Measurements from ENCODE around the gene KCNG4.

The KCNG4 gene

DNA sequence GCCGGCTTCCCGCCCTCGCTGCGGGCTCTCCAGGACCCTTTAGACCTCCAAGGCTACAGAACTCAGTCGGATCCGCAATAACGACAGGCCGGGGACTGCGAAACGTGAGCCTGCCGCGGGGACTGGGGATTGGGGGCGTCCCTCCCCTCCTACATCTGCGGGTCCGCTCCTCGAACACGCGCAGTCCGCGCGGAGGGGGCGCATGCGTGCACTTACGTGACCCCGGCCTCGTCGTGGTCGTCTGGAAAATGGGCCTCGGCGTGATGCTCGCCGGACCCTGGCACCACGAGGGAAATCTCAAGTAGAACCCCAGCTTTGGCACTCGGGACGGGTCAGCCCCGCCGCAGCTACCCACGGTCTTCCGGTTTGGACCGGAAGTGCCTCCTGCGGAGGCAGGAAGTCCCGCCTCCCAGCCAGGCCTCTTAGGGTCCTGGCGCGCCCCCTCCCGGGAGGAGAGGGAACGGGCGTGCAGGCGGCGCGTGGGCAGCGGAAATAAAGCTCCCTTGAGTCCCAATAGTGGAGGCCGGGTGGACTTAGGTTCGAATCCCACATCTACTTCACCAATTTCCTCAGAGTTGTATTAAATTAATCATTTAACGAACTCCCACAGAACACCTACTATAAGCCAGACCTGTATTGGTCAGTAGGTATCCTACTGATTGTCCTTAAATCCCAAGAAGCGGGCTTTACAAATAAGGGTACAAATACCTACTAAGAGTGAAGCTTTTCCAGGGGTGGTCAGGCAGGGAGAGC lies 53.0 kb downstream of the KCNG4 start, which contains the start of gene TAF1C:
TSS of gene TAF1C (minus strand) at position 373 of the 753 bp plus-strand sequence. CDS start 2,069 bp downstream, outside the sequence.
- no peaks in the 10 kb centered on the region for H3K9me3 ChIP-seq (ENCODE audit: control insufficient read depth, low read length)
- H3K27ac ChIP-seq (ENCODE audit: insufficient read depth, low read depth, low read length, poor library complexity, severe bottlenecking), result peak within 1 kb of the TSS; percentile 31
- WGBS, 2 experiments, result 3% methylated on average over 55 of the region's 55 CpGs

DNA sequence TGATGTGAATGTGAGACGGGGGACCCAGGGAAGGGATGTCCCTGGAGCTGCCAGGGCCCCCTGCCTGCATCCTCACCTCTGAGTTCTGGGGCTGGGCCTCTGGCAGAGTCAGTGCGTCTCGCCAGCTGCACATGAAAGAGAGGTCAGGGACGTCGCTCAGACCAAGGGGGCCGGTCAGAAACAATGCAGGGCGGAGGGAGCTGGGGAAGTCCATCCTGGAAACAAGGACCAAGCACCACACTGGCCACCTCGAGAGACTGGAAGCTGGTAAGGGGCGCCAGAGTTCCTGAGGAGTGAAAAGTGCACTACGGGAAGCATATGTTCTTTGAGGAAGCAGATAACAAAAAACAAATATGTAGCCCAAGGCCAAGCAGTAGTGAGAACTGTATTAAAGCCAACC lies 55.0 kb downstream of the KCNG4 start:
- H3K4me1 ChIP-seq (ENCODE audit: control insufficient read depth, insufficient read depth, low read length), result peaks cover 4% of the 10 kb centered on the region

More for the DNA sequence above, 53.0 kb downstream of the KCNG4 start, which contains the start of gene TAF1C:
- H3K27me3 ChIP-seq (ENCODE audit: control insufficient read depth, insufficient read depth, low read length, poor library complexity, severe bottlenecking), result no peaks in the 10 kb centered on the region
- peaks cover 4% of the 10 kb centered on the region for H3K4me1 ChIP-seq (ENCODE audit: control insufficient read depth, insufficient read depth, low read length)
- H3K4me3 ChIP-seq (ENCODE audit: insufficient read depth, low read depth, low read length), result peak within 1 kb of the TSS; percentile 97
- H3K36me3 ChIP-seq (ENCODE audit: control insufficient read depth, insufficient read depth, low read length), result peaks cover 7% of the 10 kb centered on the region

GRCh38 chr16:84183911-84184591 lies 55.8 kb downstream of the KCNG4 start:
- 92% methylated on average over 11 of the region's 11 CpGs for WGBS, 2 experiments
- Histone ChIP-seq H3K9me3 (ENCODE audit: control insufficient read depth, low read length) (no peaks in the 10 kb centered on the region), H3K36me3 (ENCODE audit: control insufficient read depth, insufficient read depth, low read length) (peaks cover 24% of the 10 kb centered on the region), H3K4me1 (ENCODE audit: control insufficient read depth, insufficient read depth, low read length) (peaks cover 4% of the 10 kb centered on the region), H3K27ac (ENCODE audit: insufficient read depth, low read depth, low read length, poor library complexity, severe bottlenecking) (no peak overlapping the region), H3K27me3 (ENCODE audit: control insufficient read depth, insufficient read depth, low read length, poor library complexity, severe bottlenecking) (no peaks in the 10 kb centered on the region), H3K4me3 (ENCODE audit: insufficient read depth, low read depth, low read length) (no peak overlapping the region)

More for the DNA sequence above, 55.0 kb downstream of the KCNG4 start:
- no peaks in the 10 kb centered on the region for H3K9me3 ChIP-seq (ENCODE audit: control insufficient read depth, low read length)
- peaks cover 22% of the 10 kb centered on the region for H3K36me3 ChIP-seq (ENCODE audit: control insufficient read depth, insufficient read depth, low read length)
- 94% methylated on average over 10 of the region's 10 CpGs for WGBS, 2 experiments
- no peak overlapping the region for H3K27ac ChIP-seq (ENCODE audit: insufficient read depth, low read depth, low read length, poor library complexity, severe bottlenecking)
- no peak overlapping the region for H3K4me3 ChIP-seq (ENCODE audit: insufficient read depth, low read depth, low read length)
- H3K27me3 ChIP-seq (ENCODE audit: control insufficient read depth, insufficient read depth, low read length, poor library complexity, severe bottlenecking), result no peaks in the 10 kb centered on the region

- peaks cover 27% of the 10 kb centered on the region for H3K36me3 ChIP-seq (ENCODE audit: control insufficient read depth, insufficient read depth, low read length)
- H3K4me1 ChIP-seq (ENCODE audit: control insufficient read depth, insufficient read depth, low read length), result peaks cover 4% of the 10 kb centered on the region
- 97% methylated on average over 5 of the region's 5 CpGs for WGBS, 2 experiments
- H3K27me3 ChIP-seq (ENCODE audit: control insufficient read depth, insufficient read depth, low read length, poor library complexity, severe bottlenecking), result no peaks in the 10 kb centered on the region
- no peak overlapping the region for H3K27ac ChIP-seq (ENCODE audit: insufficient read depth, low read depth, low read length, poor library complexity, severe bottlenecking)
- no peak overlapping the region for H3K4me3 ChIP-seq (ENCODE audit: insufficient read depth, low read depth, low read length)
- no peaks in the 10 kb centered on the region for H3K9me3 ChIP-seq (ENCODE audit: control insufficient read depth, low read length)
Observed at GRCh38 chr16:84183572-84183875, 56.3 kb downstream of the KCNG4 start.

GRCh38 chr16:84182680-84183571 lies 56.9 kb downstream of the KCNG4 start:
- peaks cover 4% of the 10 kb centered on the region for H3K4me1 ChIP-seq (ENCODE audit: control insufficient read depth, insufficient read depth, low read length)
- no peaks in the 10 kb centered on the region for H3K27me3 ChIP-seq (ENCODE audit: control insufficient read depth, insufficient read depth, low read length, poor library complexity, severe bottlenecking)
- 96% methylated on average over 26 of the region's 26 CpGs for WGBS, 2 experiments
- no peaks in the 10 kb centered on the region for H3K9me3 ChIP-seq (ENCODE audit: control insufficient read depth, low read length)
- no peak overlapping the region for H3K4me3 ChIP-seq (ENCODE audit: insufficient read depth, low read depth, low read length)
- peaks cover 32% of the 10 kb centered on the region for H3K36me3 ChIP-seq (ENCODE audit: control insufficient read depth, insufficient read depth, low read length)
- H3K27ac ChIP-seq (ENCODE audit: insufficient read depth, low read depth, low read length, poor library complexity, severe bottlenecking), result no peak overlapping the region

DNA sequence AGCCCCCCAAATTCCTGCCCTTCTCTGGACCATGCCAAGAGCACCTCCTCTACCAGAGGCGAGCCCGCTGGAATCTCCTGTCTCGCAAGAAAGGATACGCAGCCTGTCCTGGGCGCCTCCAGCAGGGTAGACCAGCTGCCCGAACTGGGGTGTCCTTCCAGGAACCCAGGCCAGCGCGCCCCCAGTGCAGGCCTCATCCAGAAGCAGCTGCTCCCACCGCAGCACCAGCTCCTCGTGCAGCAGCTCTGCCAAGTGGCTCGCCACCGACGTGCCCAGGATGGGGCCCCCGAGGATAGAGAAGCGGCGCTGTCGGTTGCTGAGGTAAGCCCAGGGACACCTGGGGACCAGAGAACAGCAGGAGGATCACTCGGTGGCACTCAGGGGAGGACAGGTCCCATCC lies 57.7 kb downstream of the KCNG4 start:
- Histone ChIP-seq H3K36me3 (ENCODE audit: control insufficient read depth, insufficient read depth, low read length) (peaks cover 34% of the 10 kb centered on the region), H3K27me3 (ENCODE audit: control insufficient read depth, insufficient read depth, low read length, poor library complexity, severe bottlenecking) (no peaks in the 10 kb centered on the region), H3K4me3 (ENCODE audit: insufficient read depth, low read depth, low read length) (no peak overlapping the region), H3K9me3 (ENCODE audit: control insufficient read depth, low read length) (no peaks in the 10 kb centered on the region), H3K4me1 (ENCODE audit: control insufficient read depth, insufficient read depth, low read length) (peaks cover 4% of the 10 kb centered on the region), H3K27ac (ENCODE audit: insufficient read depth, low read depth, low read length, poor library complexity, severe bottlenecking) (no peak overlapping the region)
- WGBS, 2 experiments, result 96 to 97% methylated on average over 18 of the region's 18 CpGs

GRCh38 chr16:84181144-84181915 lies 58.5 kb downstream of the KCNG4 start:
- Histone ChIP-seq H3K27ac (ENCODE audit: insufficient read depth, low read depth, low read length, poor library complexity, severe bottlenecking) (no peak overlapping the region), H3K9me3 (ENCODE audit: control insufficient read depth, low read length) (no peaks in the 10 kb centered on the region), H3K4me3 (ENCODE audit: insufficient read depth, low read depth, low read length) (no peak overlapping the region), H3K4me1 (ENCODE audit: control insufficient read depth, insufficient read depth, low read length) (peaks cover 4% of the 10 kb centered on the region), H3K36me3 (ENCODE audit: control insufficient read depth, insufficient read depth, low read length) (peaks cover 34% of the 10 kb centered on the region), H3K27me3 (ENCODE audit: control insufficient read depth, insufficient read depth, low read length, poor library complexity, severe bottlenecking) (no peaks in the 10 kb centered on the region)
- 95 to 96% methylated on average over 41 of the region's 41 CpGs for WGBS, 2 experiments

- Histone ChIP-seq H3K9me3 (ENCODE audit: control insufficient read depth, low read length) (no peaks in the 10 kb centered on the region), H3K27me3 (ENCODE audit: control insufficient read depth, insufficient read depth, low read length, poor library complexity, severe bottlenecking) (no peaks in the 10 kb centered on the region), H3K4me3 (ENCODE audit: insufficient read depth, low read depth, low read length) (no peak overlapping the region), H3K36me3 (ENCODE audit: control insufficient read depth, insufficient read depth, low read length) (peaks cover 34% of the 10 kb centered on the region), H3K4me1 (ENCODE audit: control insufficient read depth, insufficient read depth, low read length) (peaks cover under 1% of the 10 kb centered on the region), H3K27ac (ENCODE audit: insufficient read depth, low read depth, low read length, poor library complexity, severe bottlenecking) (no peak overlapping the region)
- WGBS, 2 experiments, result 91 to 92% methylated on average over 21 of the region's 21 CpGs
Observed at GRCh38 chr16:84180519-84181140, 59.2 kb downstream of the KCNG4 start.

DNA sequence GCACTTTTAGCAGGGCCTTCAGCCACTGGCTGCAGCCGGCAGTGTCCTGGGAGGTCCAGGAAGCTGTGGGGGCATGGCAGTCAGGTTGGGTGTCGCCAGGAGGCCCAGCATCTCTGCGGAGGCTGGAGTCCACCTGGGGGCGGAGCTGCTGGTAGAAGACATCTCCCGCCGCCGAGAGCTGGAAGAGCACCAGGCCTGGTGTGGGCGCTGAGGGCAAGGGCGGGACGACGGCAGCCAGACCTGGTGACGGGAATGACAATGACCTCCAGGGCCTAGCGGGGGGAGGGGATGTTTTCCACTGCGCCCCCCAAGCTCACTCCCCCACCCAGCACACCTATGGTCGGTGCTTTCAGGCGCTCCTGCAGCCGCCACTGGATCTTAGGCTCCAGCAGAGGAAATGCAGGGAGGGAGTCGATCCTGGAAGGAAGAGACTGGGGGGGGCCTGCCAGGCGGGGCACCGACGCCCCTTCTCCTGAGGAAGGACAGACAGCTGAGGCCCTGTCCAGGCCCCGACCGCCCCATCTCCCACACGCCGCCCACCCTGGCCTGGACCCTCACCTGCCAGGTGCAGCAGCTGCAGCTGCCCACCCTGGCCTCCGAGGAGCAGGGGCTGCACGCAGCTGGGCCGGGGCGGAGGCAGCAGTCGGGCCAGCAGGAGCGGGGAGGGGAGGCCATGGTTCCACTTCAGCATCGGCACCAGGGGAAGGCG lies 60.0 kb downstream of the KCNG4 start:
- Histone ChIP-seq H3K4me3 (ENCODE audit: insufficient read depth, low read depth, low read length) (no peak overlapping the region), H3K9me3 (ENCODE audit: control insufficient read depth, low read length) (no peaks in the 10 kb centered on the region), H3K36me3 (ENCODE audit: control insufficient read depth, insufficient read depth, low read length) (peaks cover 34% of the 10 kb centered on the region), H3K27ac (ENCODE audit: insufficient read depth, low read depth, low read length, poor library complexity, severe bottlenecking) (no peak overlapping the region), H3K27me3 (ENCODE audit: control insufficient read depth, insufficient read depth, low read length, poor library complexity, severe bottlenecking) (no peaks in the 10 kb centered on the region), H3K4me1 (ENCODE audit: control insufficient read depth, insufficient read depth, low read length) (no peaks in the 10 kb centered on the region)
- 94 to 95% methylated on average over 33 of the region's 33 CpGs for WGBS, 2 experiments

Data from ectodermal cell (in vitro differentiated cells).